HG03460 (cell line): ENCODE measurements around the gene TBC1D13.

Experiments used
- ATAC-seq: cut with Tn5 transposase; IDR thresholded peaks from one replicate; pipeline ENCODE4 v1.9.1; 2021; ENCODE audit not compliant: unreplicated experiment

The TBC1D13 gene

DNA sequence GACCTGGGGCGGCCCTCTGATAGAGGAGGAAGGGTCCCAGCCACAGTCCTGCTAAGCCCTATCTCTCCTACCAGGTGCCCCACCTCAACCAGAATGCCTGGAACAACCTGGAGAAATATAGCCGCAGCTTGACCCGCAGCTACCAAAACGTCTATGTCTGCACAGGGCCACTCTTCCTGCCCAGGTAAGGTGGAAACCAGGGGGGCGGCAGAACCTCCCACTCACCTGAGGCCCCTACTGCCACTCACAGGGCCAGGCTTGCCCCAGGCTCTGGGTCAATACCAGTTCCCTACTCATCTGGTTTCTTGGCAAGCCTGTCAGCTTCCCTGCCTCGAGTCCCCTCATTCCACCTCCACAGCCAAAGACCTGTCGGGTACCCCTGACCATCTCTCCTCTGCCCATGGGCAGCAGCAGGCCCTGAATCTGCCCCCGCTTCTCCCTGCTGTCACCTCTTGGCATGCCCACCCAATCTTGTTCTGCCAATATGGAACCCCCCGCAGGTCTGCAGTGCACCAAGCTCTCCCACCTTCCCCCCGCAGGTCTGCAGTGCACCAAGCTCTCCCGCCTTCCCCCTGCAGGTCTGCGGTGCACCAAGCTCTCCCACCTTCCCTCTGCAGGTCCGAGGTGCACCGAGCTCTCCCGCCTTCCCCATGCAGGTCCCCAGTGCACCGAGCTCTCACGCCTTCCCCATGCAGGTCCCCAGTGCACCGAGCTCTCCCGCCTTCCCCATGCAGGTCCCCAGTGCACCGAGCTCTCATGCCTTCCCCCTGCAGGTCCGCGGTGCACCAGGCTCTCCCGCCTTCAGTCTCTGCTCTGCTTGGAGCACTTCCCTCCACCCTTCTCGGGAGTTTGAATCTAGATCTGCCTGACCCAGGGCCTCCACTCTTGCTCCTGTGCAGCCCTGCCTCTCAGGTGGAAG, 33.9 kb downstream of the TBC1D13 start:
- ATAC-seq: no peak

DNA sequence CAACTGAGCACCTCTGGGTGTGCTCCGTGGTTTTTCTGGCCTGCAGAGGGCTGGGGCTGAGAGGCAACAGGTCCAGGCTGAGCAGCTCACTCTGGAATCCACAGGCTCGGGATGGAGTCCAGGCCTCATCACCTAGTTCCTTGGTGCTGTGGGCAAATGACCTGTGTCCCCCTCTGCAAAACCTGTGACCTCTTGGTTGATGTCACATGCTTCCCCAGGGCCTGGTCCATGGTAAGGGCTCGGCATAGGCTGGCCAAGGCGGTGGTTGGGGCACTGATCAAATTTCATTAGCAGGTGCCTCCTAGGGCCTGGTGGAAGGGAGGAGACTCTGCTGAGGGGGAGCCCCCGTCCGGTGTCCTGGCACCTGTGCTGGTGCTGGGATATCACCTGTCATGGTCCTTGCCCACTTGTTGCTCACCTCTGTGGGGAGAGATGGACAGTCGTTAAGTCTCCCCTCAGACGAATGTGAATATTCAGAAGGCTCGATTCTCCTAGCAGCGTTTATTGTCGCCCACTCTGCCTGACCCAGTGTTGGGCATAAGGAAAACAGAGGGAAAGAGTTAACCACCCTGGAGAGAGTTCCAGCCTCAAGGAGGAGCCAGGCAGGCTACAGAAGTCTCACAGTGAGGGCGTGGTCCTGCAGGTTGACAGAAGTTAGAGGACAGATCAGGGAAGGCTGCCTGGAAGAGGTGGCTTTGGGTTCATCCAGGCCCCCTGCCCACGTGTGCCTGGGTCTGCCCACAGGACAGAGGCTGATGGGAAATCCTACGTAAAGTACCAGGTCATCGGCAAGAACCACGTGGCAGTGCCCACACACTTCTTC, 34.7 kb downstream of the TBC1D13 start:
- ATAC-seq: no peak

DNA sequence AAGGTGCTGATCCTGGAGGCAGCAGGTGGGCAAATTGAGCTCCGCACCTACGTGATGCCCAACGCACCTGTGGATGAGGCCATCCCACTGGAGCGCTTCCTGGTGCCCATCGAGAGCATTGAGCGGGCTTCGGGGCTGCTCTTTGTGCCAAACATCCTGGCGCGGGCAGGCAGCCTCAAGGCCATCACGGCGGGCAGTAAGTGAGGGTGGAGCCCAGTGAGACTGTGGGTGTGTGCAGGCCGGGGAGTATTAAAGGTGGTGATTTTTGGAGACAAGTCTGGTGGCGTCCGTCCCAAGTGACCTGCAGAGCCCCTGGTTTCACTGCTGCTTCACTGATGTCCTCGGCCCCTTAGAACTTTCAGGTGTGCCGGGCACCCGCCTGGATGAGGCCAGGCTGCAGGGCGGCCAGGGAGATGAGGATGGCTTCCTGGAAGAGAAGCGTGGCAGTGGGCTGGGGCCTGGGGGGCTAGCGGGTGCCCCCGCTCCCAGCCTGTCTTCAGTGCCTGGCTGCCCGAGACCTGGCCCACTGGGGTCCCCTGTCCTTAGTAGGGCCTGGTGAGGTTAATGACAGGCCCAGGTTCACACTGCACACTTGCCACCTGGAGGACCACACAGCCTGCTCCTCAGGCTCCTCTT, 35.5 kb downstream of the TBC1D13 start:
- no peak for ATAC-seq

DNA sequence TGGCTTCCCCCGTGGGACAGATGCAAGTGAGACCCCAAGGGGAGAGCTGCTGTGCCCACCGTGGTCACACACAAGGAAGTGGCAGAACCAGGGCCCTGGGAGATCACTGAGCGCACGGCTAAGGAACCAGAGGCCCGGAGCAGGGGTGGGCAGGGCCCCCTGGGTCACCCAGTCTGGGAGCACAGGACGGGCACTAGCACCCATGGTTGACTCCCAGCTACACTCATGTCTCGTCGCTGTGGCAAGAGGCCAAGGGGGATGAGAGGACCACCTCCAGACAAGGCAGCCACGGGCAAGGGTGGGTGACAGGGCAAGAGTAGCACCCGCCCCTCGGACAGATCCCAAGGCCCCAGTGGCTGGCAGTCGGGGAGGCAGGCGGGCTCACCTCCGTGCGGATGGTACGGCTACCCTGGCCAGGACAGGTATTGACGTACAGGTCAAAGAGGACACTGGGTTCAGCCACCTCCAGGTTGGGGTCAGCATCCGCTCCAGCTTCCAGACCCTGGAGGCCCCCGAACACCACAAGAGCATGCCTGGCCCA, 36.4 kb downstream of the TBC1D13 start:
- no peak for ATAC-seq

DNA sequence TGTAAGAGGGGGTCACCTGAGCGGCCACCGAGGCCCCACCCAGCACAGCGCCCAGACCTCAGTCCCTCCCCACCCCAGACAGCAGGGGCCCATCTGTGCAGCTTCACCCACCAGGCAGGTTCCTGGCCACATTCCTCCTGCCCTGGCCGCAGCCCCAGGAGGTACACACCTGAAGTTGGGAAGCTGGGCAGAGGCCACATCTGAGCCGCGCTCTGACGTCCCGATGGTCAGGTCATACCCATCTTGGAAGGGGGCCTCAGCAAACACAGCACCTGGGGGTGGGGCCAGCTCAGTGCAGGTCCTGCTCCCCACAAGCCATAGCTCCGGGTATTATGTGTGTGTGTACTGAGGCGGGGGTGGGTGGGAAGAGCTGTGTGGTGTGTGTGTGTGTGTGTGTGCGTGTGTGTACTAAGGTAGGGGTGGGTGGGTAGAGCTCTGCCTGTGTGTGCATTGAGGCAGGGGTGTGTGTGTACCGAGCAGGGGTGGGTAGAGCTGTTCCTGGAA, 36.9 kb downstream of the TBC1D13 start:
- no peak for ATAC-seq

DNA sequence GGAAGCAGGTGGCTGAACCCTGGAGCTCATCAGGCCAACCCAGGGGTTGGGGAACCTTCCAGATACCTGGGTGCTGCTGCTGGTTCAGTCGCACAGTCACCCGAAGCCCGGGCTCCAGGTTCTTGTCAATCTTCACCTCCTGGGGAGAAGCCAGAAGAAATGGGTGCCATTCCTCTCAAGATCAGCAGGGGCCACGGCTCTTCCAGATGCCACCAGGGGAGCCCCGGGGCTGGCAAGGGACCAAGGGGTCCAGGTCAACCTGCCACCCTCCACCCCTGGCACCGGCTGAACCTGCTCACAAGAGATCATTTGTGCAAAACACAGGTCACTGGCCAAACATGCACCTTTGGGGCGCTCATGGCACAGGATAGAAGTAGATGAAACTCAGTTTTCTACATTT, 37.9 kb downstream of the TBC1D13 start:
- ATAC-seq: no peak

DNA sequence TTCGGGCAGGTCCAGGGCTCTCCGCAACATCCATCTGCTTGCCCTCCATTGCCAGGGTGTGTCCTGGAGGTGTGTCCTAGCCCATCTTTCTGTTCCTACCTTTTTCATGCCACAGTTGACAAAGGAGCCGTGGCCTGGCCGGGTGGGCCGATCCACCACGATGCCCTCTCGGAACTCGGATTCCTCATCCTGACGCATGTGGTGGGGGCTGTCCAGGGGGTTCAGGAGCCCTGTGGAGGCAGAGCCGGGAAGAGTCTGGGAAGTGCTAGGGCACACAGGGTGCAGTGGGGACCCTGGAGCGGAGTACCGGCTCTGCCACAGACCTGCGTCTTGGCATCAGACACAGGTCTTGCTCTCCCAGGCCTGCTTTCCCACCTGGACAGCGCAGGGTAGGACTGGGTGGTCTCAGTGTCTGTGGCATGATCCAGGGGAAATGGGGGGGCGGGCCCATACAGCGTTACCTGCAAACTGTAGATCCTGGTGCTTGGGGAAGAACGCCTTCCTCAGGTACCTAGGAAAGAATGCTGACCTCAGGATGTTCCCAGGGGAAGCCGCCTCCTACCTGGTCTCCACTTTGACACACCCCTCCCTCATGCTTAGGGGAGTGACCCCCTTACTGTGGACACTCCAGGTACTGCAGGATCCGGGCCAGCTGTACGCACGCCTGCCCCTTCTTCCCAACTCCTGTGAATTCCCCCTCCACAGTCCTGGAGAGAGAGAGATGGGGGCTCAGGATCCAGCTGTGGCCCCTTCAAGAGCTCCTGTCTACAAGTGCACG, 39.1 kb downstream of the TBC1D13 start:
- no peak for ATAC-seq

DNA sequence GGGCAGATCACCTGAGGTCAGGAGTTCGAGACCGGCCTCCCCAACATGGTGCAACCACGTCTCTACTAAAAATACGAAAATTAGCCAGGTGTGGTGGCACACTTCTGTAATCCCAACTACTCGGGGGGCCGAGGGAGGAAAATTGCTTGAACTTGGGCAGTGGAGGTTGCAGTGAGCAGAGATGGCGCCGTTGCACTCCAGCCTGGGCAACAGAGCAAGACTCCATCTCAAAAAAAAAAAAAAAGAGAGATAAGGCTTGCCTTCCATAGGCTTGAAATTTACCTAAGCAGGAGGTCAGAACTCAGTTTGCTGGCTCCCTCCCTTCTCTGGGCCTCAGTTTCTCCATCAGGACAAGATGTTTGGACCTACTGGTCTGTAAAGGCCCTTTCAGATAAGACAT, 41.2 kb downstream of the TBC1D13 start:
- no peak for ATAC-seq

DNA sequence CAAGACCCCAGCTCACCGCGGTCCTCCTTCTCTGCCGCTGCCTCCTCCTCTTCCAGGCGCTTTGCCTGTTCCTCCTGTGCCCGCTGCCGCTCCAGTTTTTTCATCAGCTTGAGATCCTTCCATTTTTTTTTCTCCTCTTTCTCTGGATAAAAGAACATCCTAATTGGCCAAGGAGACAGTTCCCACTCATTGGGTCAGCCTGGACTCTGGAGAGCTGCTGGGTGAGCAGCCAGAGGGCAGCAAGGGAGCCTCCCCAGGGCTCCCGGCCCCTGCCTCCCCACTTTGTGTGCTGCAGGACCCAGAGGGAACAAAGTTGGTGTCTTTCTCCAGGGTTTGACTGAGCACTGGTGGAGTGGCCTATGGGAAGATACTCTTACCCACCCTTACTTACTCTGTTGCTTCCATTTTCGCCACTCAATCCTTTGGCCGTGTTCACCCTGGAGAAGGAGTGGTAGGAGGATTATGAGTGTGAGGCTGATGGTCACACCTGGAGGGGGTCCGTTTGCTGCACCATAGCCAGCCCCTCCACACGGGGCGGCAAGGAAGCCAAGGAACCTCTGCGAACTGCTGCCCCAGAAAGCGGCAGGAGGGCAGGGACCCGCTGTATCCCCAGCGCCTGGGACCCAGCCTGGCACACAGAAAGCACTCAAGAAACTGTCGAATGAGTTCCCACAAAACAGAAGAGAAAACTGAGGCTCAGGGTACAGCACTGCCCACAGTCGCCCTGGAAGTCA, 41.8 kb downstream of the TBC1D13 start:
- ATAC-seq: peak; percentile 3

DNA sequence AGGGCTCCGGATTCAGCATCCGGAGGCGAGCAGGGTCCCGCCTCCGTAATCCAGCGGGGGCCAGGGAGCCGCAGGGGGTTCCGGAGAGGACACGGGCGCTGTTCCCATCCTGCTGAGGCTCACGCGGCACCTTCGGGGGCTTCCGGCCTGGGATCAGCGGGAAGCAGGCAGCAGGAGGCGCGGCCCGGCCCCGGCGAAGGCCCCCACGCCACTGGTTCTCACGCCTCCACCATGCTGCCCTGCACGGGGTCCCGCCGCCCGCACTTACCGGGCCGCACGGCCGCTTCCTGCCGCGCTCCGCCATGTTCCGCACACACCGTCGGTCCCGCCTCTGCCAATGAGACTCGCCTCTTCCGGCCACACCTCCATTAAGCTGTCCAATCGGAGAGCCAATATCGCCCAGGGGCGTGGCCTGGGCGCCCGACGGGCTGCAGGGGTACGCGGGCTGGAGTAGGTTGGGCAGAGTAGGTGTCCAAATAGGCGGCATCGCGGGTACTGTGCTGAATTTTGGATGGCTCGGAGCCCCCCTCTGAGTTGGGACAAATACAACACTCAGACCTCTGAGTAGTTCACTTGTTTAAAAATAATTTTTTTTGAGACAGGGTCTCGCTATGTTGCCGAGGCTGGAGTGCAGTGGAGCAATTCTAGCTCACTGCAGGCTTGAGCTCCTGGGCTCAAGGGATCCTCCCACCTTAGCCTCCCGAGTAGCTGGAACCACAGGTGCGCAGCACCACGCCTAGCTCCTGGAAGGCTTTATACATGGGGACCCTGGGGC, 42.6 kb downstream of the TBC1D13 start, which contains the start of gene SPOUT1:
TSS of gene SPOUT1 (minus strand) at position 318 of the 775 bp plus-strand sequence. CDS start at position 304, 14 bp downstream.
- peak; percentile 99 for ATAC-seq

DNA sequence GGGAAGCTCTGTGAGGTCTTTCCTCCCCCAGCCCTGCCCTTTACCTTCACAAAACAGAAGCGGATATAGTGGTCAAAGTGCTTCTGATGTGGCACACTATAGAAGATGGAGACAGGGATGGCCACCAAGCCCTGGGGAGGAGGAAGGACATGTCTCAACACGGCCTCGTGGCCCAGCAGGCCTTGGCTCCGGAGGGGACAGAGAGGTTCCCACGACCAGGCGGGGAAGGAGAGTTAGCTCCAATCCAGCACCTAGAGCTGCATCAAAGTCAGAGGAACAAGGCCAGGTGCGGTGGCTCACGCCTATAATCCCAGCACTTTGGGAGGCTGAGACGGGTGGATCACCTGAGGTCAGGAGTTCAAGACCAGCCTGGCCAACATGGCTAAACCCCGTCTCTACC, 46.6 kb downstream of the TBC1D13 start:
- no peak for ATAC-seq

DNA sequence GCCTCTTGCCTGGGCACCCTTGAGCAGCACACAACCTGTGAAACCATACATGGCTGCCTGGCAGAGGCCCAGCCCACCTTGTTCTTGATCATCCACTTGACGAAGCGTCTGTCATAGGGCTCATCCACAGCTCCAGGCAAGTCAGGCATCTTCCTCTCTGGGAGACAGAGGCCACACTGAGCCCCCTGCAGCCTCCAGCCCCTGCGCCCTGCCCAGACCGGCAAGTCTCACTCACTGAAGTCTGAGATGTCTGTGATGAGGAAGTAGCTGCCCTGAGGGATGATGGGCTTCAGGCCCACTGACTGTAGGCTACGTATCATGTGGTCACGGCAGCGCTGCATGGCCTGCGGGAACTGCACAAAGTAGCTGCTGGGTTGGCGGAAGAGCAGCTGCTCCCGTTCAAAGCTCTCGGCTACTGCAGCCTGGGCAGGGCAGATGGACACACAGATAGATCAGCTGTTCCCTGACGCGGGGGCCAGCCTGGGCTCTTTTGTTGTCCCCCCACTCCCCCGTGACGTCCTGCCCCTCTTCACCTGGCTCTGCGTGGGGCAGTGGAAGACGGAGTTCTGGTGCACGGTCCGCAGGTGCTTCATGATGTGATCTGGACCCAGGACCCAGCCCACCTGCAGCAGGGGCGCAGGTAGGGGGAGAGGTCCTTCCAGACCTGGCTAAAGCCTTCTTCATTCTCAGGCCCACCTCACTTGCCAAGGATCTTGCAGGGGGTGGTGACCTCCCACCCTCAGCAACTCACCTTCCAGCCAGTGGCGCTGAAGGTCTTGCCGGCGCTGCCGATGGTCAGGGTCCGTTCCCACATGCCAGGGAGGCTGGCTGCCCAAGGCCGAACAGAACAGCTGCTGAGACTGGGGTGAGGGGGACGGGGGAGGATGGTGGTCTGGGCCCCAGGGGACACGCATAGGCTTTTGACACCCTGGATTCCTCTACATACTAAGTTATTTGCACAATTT, 48.5 kb downstream of the TBC1D13 start:
- no peak for ATAC-seq

DNA sequence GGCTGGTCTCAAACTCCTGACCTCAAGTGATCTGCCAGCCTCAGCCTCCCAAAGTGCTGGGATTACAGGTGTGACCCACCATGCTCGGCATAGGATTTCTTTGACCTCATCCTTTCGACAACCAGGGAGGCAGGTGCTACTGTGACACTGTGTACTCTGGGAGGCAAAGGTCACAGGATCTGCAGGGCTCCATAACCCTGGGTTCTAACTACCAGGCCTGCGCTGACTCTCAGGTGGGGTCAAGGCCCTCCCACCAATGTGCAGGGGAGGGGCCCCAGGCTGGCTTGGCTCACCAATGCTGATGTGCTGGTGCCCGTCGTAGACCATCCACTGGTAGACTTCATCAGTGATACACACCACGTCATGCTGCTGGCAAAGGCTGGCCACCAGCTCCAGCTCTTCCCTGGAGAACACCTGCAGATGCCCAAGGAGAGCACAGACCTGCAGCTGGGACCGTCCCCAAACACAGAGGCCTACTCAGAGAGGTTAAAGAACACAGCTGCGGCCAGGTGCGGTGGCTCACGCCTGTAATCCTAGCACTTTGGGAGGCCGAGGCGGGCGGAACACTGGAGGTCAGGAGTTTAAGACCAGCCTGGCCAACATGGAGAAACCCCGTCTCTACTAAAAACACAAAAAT, 49.6 kb downstream of the TBC1D13 start:
- ATAC-seq: no peak

DNA sequence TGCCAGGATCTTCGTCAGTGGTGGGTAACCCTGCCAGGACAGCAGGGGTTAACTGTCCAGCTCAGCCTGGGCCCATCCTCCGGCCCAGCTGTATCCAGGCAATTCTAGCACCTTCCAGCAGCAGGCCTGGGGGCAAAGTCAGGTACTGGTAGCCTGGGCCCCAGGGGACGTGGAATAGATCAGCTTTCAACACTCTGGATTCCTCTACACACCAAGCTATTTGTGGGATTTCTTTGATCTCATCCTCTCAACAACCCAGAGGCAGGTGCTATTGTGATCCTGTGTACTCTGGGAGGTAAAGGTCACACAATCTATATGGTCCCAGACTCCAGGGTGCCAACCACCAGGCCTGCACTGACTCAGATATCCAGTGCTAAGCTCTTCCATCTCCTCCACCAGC, 51.3 kb downstream of the TBC1D13 start:
- ATAC-seq: no peak

DNA sequence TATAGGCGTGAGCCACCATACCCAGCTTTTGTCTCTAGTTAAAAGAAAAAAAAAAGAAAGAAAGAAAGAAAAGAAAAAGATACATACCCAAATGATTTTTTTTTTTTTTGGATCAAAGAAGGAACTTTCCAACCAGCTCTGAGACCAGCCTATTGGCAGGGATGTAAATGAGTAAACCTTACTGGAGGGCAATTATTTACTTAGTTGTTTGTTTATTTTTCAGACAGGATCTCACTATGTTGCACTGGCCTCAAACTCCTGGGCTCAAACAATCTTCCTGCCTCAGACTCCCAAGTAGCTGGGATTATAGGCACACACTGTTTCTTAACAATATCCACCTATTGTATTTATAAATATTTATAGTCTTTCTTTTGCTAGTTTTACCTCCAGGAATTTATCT, 53.5 kb downstream of the TBC1D13 start:
- no peak for ATAC-seq

DNA sequence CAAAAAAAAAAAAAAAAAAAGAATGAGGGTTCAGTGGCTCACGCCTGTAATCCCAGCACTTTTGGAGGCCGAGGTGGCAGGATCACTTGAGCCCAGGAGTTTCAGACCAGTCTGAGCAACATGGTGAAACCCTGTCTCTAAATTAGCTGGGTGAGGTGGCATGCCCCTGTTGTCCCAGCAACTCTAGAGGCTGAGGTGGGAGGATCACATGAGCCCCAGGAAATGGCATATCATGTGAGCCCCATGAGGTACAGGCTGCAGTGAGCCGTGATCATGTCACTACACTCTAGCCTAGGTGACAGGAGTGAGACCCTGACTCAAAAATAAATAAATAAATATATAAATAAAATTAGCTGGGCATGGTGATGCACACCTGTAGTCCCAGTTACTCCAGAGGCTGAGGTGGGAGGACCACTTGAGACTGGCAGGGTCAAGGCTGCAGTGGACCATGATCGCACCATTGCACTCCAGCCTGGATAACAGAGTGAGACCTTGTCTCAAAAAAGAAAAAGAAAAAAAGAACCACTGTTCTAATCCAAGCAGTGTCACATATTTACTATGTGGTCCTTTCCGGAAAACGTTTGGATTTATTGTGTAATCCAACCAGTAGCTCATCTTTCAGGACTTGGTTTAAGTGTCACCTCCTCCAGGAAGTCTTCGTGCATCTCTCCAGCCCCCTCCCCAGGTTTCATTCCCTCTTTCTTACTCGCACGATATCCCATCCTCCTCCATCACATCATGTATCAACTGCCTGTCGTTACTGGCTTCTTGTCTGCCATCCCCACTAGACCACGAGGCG, 54.8 kb downstream of the TBC1D13 start:
- no peak for ATAC-seq
